GM19025 (cell line): ENCODE data around the gene MAIP1.
A peak's percentile ranks its signal among the peaks of the same experiment; 100 is the strongest.

Experiments
- ATAC-seq: cut with Tn5 transposase; IDR thresholded peaks from one replicate; pipeline ENCODE4 v1.9.1; 2021; ENCODE audit warnings: mild to moderate bottlenecking, low read depth, moderate library complexity; ENCODE audit not compliant: unreplicated experiment

Gene MAIP1

GRCh38 chr2:199946196-199946595 lies 9.2 kb upstream of the MAIP1 start:
- no peak for ATAC-seq

DNA sequence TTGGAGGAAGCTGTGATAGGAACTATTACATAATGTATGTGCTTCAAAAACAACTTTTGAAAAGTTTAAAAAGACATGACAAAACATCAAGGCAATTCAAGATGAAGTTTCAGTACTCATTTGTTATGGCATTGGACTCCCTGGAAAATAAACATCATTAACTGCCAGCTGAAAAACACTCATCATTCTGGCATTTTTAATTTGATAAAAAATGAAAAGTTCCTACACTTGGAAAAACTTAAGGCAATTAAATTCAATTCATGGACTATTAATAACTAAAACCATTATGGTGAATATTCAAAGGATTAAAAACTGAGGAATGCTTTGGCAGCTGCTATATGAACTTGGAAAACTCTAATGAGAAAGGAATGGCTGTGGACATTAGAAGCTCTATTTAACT lies 8.5 kb upstream of the MAIP1 start:
- ATAC-seq = no peak

DNA sequence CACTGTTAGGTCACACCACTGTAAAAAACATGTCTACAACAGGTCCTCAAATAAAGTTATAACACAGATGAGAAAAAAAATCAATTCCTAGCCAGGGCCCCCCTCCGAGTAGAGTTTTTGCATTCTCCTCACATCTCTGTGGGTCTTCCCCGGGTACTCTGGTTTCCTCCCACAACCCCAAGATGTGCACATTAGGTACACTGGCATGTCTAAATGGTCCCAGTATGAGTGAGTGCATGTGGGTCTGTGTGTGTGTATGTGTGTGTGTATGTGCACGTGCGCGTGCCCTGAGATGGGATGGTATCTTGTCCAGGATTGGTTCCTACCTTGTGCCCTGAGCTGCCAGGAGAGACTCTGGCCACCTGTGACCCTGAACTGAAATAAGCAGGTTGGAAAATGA lies 5.0 kb upstream of the MAIP1 start:
- no peak for ATAC-seq

- no peak for ATAC-seq
These were observed 4.4 kb upstream of the MAIP1 start for GRCh38 chr2:199951023-199951422.

DNA sequence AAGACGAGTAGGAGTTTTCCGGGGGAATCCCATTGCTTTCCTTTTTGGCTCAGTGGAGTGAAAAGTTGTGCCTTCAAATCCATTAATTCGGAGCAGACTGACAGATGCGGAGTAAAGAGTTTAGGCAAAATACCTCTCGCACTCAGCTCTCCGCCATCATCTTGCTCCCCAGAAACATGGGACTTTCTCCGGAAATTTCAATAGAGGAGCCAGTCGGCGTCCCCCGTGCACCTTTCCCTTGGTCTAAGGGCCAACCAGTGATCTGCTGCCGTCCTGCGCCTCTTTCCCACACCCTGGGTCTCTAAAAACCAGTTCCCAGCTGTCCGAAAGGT lies 409 bp upstream of the MAIP1 start:
- ATAC-seq = peak; percentile 42

DNA sequence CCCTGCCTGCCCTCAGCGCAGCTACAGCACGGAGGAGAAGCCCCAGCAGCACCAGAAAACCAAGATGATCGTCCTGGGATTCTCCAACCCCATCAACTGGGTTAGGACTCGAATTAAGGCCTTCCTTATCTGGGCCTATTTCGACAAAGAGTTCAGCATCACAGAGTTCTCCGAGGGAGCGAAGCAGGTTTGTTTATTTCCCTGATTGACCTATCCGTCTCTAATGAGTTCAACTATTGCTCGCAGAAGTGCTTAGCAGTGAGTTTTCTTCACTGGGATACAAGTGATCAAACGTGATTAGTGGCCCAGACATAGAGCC lies 639 bp downstream of the MAIP1 start:
- ATAC-seq = no peak

DNA sequence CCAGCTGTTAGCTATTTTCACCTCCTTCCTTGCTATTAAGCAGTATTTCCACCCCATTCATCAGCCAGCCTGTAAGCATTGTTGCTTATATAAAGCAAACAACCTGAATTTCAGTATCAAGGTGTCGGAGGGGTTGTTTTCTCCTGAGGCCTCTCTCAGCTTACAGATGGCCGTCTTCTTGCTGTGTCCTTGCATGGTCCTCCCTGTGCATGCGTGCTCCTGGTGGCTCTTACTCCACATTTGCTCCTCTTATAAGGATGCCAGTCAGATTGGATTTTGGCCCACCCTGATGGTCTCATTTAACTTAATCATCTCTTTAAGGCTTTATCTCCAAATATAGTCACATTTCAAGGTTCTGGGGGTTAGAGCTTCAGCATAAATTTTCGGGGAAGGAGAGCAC lies 2.6 kb downstream of the MAIP1 start:
- no peak for ATAC-seq

DNA sequence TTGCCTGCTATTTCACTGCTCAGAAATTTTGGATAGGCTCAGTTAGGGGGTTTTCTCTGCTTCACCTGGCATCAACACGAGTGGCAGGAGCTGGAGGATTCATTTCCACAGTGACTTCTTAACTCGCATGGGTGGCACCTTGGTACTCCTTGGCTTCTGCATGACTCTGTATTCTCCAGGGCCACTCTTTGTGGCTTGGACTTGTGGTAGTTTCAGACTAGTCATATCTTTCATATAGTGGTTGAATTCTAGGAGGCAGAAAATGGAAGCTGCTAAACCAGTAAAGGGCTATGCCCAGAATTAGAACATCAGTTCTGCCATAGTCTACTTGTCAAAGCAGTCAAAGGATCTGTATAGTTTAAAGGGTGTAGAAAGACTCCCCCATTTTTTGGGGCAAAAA lies 6.8 kb downstream of the MAIP1 start:
- ATAC-seq = no peak

GRCh38 chr2:199966405-199966804 lies 11.0 kb downstream of the MAIP1 start:
- ATAC-seq = no peak

- ATAC-seq = no peak
These were observed 11.6 kb downstream of the MAIP1 start for GRCh38 chr2:199966976-199967375.

DNA sequence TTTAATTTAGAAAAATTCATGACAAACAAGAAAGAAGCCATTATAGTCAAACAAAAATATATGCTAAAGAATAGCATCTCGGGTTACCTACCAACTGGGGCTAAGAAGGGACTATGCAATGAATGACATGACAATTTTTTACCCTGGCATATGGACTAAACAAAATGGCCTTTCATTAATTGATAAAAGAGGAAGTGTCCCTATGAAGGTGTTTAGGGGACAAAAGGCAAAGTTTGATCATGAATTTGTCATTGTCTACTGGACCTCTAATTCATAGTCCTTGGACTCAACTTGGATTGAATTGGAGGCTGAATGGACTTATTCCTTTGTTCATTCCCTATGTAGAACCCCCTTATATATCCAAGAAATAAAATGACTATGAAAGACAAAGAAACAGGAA lies 12.7 kb downstream of the MAIP1 start:
- no peak for ATAC-seq

DNA sequence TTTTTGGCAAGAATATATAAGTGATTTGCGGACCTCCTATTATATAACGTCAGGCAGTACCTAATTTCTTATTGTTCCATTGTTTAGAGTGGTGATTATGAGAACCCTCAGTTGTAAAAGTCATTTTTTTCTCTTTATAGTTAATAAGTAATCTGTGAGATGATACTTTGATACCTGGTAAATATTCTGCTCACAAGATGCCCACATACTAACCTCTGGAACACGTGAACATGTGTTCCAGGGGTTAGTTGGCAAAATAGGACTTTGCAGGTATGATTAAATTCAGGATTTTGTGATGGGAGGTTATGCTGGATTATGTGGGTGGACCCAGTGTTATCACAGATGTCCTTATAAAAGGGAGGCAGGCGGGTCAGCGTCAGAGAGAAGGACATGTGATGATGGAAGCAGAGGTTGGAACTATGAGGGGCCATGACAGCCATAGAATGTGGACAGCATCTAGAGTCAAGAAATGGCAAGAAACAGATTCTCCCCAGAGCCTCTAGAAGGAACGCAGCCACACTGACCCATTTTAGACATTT lies 16.8 kb downstream of the MAIP1 start:
- no peak for ATAC-seq

DNA sequence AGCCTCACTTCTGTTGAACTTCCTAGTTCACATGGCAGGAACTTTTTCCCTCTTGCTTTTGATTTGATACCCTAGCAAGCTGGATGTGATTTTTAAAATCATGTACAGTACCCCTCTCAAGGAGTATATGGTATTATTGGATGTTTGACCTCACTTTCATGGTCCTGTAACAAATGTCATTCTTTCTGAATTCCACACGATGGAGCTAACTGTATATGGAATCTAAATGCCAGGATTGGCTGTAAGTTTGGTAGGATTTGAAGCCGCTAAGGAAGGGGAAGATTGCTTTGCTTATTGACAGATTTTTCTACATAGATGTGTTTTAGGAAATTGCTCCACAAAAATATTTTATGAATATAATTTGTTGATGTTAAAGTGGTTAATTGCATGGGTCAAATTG lies 18.3 kb downstream of the MAIP1 start:
- ATAC-seq = no peak

DNA sequence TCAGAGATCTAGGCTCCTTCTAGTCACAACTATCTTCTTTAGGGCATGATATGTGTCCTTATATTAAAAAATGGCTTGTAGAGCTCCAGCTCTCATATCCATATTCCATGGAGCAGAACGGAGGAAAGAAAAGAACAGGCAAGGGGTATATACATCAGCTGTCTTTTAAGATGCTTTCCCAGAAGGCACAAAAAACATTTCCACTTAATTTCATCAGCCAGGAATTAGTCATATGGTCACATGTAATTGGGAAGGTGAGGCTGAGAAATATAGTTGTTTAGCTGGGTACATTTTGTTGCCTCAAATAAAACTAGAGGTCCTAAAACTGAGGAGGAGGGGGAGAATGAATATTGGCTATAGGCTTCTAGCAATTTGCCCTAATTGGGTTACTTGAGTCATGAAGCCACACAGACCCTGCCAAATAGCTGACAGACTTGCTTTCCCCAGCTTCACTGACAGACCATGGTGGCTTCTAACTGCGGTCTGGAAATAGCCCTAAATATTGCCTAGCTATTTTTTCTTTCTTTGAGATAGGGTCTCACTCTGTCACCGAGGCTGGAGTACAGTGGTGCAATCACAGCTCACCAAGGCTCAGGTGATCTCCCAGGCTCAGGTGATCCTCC lies 20.0 kb downstream of the MAIP1 start:
- no peak for ATAC-seq

GRCh38 chr2:199977984-199978415 lies 22.6 kb downstream of the MAIP1 start:
- ATAC-seq = peak; percentile 81

GRCh38 chr2:199979398-199979797 lies 24.0 kb downstream of the MAIP1 start:
- ATAC-seq = no peak

DNA sequence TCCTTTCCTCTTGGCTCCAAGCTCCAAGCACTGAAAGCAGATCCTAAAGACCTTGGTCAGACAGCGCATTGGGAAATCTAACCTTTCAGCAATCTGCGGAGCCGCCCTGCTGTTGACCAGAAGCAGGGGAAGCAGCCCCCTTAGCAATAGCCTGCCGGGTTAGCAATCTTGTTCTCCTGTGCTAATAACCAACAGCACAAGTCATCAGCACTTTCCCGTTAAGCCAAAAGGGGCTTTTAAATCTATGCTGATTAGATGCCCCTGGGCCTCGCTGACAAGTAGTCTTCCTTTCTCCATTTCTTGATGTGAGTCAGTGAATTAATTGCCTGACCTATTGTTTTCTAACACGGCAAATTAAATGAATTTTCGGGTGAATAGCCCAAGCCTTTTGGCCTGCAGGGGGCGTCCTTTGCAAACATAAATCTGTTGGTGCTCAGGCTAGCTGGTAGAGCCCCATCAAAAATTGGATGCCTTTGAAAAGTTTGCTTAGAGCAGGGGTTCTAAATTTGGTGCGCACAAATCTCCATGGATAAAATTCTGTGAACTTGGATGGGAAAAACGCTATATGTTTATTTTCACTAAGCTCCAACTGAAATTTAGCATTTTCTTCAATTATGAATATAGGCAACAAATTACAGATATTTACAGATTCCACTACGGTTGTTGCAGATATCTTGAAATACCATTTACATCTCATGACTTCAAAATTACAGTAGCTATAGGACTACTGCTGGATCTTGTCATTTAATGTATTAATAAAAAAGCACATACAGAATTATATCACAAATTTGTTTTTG lies 24.6 kb downstream of the MAIP1 start:
- no peak for ATAC-seq

DNA sequence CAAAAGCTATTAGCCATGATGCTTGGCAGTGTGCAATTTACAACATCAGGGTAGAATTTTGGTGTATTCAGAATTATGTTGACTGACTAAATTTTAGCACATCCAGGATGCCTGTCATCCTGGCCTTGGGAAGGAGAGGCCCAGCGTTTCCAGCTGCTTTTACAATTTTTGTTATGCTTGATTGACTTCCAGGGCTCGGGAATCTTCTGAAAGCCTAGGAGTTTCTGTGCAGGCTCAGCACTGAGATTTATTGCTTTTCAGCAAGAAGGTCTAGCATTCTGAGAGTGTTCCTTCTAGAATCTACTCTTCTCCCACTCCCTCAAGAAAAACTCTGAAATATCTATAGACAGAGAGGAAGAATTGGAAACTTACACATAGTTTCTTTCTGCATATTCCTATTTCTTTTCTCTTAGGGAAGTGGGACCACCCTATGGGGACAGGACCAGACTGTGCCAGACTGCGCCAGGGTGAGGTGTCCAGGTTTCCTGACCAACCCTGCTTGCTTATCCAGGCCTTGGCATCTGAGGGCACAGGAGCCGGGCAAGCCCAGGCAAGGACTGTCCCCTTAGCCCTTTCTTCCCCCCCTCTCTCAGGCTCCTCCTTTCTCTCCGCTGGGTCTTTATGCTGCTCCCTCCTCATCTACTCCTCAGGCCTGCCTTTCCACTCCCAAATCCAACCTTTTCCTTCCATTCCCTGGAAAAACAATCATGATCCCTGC lies 26.9 kb downstream of the MAIP1 start:
- ATAC-seq = no peak

GRCh38 chr2:199983534-199983933 lies 28.2 kb downstream of the MAIP1 start:
- ATAC-seq = no peak

GRCh38 chr2:199984159-199984558 lies 28.8 kb downstream of the MAIP1 start:
- no peak for ATAC-seq

- ATAC-seq = no peak
These were observed 29.4 kb downstream of the MAIP1 start for GRCh38 chr2:199984755-199985154.
